ENCODE data around the gene PCAT7. TPM values are rescaled to one million over a fixed set of nuclear protein-coding genes. Genes with fewer than 3 reads are reported as not detected.

PCAT7 gene
- total and polyA plus RNA-seq, 2 donors (not counting 3 experiments of a cell fraction or from before 2014, with no cell fraction given) = not detected

- POLR2A ChIA-PET = no interaction called here
- no peaks in the 10 kb centered on the region for H3K9me3 ChIP-seq (replicated peaks; ENCODE audit: control insufficient read depth, insufficient read depth, low read length)
- no peak overlapping the region for H2AFZ ChIP-seq (ENCODE audit: low read depth, low read length)
- no peak for DNase-seq (ENCODE audit: low read depth, low spot score)
- CTCF ChIA-PET = interaction anchor here (1.1 to 1.6 kb wide), 3 partner anchors 134 to 600 kb away, joined by 4 to 5 read pairs (median 5); no protein-coding TSS in a partner anchor
- H3K4me2 ChIP-seq (ENCODE audit: insufficient read depth, low read length) = no peak overlapping the region
- no peak overlapping the region for H3K27ac ChIP-seq (ENCODE audit: insufficient read depth, low read depth, low read length)
- intact Hi-C loops (cut with micrococcal nuclease) = no loop called here
- H3K4me1 ChIP-seq (ENCODE audit: control insufficient read depth, extremely low read depth, insufficient read depth, low read length) = no peaks in the 10 kb centered on the region
- no peaks in the 10 kb centered on the region for H3K36me3 ChIP-seq (ENCODE audit: control insufficient read depth in 2 of 2, extremely low read depth in 1 of 2, insufficient read depth in 2 of 2, low read length in 2 of 2)
- dilution Hi-C loops (cut with MboI; ENCODE audit: extremely low pct_ligation_motif_present, low sequenced_read_pairs) = no loop called here
- TF ChIP-seq GATA2 (IDR thresholded peaks at IDR 0.05; ENCODE audit: insufficient read depth, insufficient read length, low read depth, low read length) (no peak), POLR2AphosphoS5 (IDR thresholded peaks at IDR 0.05; ENCODE audit: insufficient read depth, low read depth, low read length) (no peak), MAX (IDR thresholded peaks at IDR 0.05; ENCODE audit: insufficient read depth, insufficient read length) (no peak), JUN (IDR thresholded peaks at IDR 0.05; ENCODE audit: borderline replicate concordance, insufficient read depth, insufficient read length, low read depth) (no peak), CTCF (IDR thresholded peaks at IDR 0.05; ENCODE audit: extremely low read depth in 1 of 2, insufficient read depth in 1 of 2, low read depth in 1 of 2, low read length in 2 of 2) (no peak), POLR2A (IDR thresholded peaks at IDR 0.05; ENCODE audit: low read depth, low read length) (no peak), EZH2 (IDR thresholded peaks at IDR 0.05; ENCODE audit: borderline replicate concordance, low read depth, low read length, severe bottlenecking) (no peak), MYC (IDR thresholded peaks at IDR 0.05; ENCODE audit: low read depth, low read length) (no peak)
- BruUV-seq (replicated peaks) = no TSS peak
- H4K20me1 ChIP-seq (replicated peaks; ENCODE audit: control insufficient read depth, extremely low read depth, insufficient read depth, low read length) = no peaks in the 10 kb centered on the region
- no peak overlapping the region for H3K9ac ChIP-seq (replicated peaks; ENCODE audit: extremely low read depth, insufficient read depth, low read length)
- H3K79me2 ChIP-seq (ENCODE audit: control insufficient read depth, insufficient read depth, low read length) = no peaks in the 10 kb centered on the region
- no peak overlapping the region for H3K4me3 ChIP-seq (replicated peaks in 1 of 3; ENCODE audit: insufficient read depth in 1 of 3, low read depth in 1 of 3, low read length in 3 of 3)
- FAIRE-seq = no peak
- no peaks in the 10 kb centered on the region for H3K9me1 ChIP-seq (replicated peaks; ENCODE audit: control insufficient read depth, extremely low read depth, insufficient read depth, low read length)
- peaks cover 0 to 3% of the 10 kb centered on the region in 2 experiments for H3K27me3 ChIP-seq (ENCODE audit: control insufficient read depth in 2 of 2, insufficient read depth in 2 of 2, low read length in 2 of 2)
Measured at GRCh38 chr9:94613003-94613402, 58.1 kb downstream of the PCAT7 start.
